ENCODE results near the gene USP13.

GRCh38 chr3:179613807-179614206, 39.0 kb upstream of the USP13 start:
- TF ChIP-seq CTCF (conservative IDR thresholded peaks at IDR 0.05; ENCODE audit: low read length) (no peak), EZH2phosphoT487 (IDR thresholded peaks at IDR 0.05; ENCODE audit: borderline replicate concordance, low read depth, low read length) (no peak)

All from OCI-LY7 (cell line).